MCF 10A (cell line): ENCODE data around the gene SYCP2L. TPM values are rescaled to one million over a fixed set of nuclear protein-coding genes. Genes with fewer than 3 reads are reported as not detected.

Source experiments
- BruUV-seq: library from RNA; stranded (reverse); fragments of 400-500 nt; replicated peaks from 2 replicates; lab custom pipeline; 2021; lab: Mats Ljungman, UMichigan
- CTCF ChIA-PET: fragments of 300-600 bp; sonication (Branson Sonifier 250); formaldehyde crosslinking; extraction: SDS; loops from one replicate; lab custom pipeline; 2021; ENCODE audit warnings: antibody characterized with exemption, inconsistent platforms; lab: Yijun Ruan, JAX
- POLR2A ChIA-PET: fragments of 300-600, 350-650 bp; sonication (Branson Sonifier 250); formaldehyde crosslinking; extraction: SDS; loops from one replicate; lab custom pipeline; 2020; ENCODE audit warnings: antibody characterized with exemption, inconsistent platforms; lab: Yijun Ruan, JAX
- DNase-seq: peaks from one replicate; pipeline ENCODE4 v3.0.0-alpha.2; 2018; ENCODE audit not compliant: unreplicated experiment
- H3K27ac Mint-ChIP-seq: one replicate; pipeline ENCODE4 v1.8.0; 2022; ENCODE audit warnings: mild to moderate bottlenecking, low read depth, mixed read lengths; ENCODE audit not compliant: unreplicated experiment
- H3K27me3 Mint-ChIP-seq: one replicate; pipeline ENCODE4 v1.8.0; 2022; ENCODE audit warnings: mixed read lengths; ENCODE audit not compliant: insufficient read depth, unreplicated experiment
- H3K36me3 Mint-ChIP-seq: one replicate; pipeline ENCODE4 v1.8.0; 2022; ENCODE audit warnings: mild to moderate bottlenecking, moderate library complexity, mixed read lengths; ENCODE audit not compliant: insufficient read depth, unreplicated experiment
- H3K4me1 Mint-ChIP-seq: one replicate; pipeline ENCODE4 v1.8.0; 2022; ENCODE audit warnings: mixed read lengths; ENCODE audit not compliant: insufficient read depth, unreplicated experiment
- H3K4me3 Mint-ChIP-seq: one replicate; pipeline ENCODE4 v1.8.0; 2022; ENCODE audit warnings: mild to moderate bottlenecking, moderate library complexity, mixed read lengths; ENCODE audit not compliant: unreplicated experiment
- H3K9me3 Mint-ChIP-seq: one replicate; pipeline ENCODE4 v1.8.0; 2022; ENCODE audit warnings: mixed read lengths; ENCODE audit not compliant: unreplicated experiment
- CTCF ChIP-seq: fragments of 200-600 bp; IDR thresholded peaks from one replicate; pipeline ENCODE4 v1.8.0; 2022; ENCODE audit warnings: antibody characterized with exemption, mild to moderate bottlenecking; ENCODE audit not compliant: unreplicated experiment
- intact Hi-C: fragments of 100-400 bp; cut with micrococcal nuclease; formaldehyde crosslinking; loops from 2 replicates; pipeline ENCODE4 v1.14.1; 2022
- total RNA-seq: library from RNA; stranded (reverse); gene quantifications from 2 replicates; pipeline ENCODE4 v1.2.3, GENCODE V29; 2022

Gene SYCP2L
- total RNA-seq, 1 experiment from 2014 or later: not detected

DNA sequence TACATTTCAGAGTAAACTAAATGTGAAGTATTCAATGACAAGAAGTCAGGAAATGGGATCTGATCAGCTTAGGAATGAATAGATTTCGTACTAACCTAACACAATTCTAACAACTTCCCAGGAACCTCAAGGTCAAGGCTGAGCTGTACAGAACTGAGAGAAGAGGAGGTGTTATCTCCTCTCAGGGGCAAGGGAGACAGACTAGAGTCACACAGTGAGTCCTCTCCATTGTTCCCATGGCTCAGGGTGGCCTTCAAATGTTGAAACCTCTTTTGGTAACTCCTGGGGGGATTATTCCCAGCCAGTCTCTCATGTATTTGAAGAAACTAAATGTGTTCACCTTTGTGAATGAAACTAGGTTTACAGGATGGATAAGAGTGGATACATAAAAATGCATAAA, 129.6 kb downstream of the SYCP2L start:
- ChIA-PET POLR2A (interaction anchor here (0.6 to 0.8 kb wide), 2 partner anchors 47 to 135 kb away, joined by 3 to 4 read pairs; no protein-coding TSS in a partner anchor), CTCF (no interaction called here)
- Mint-ChIP-seq H3K36me3 (no peaks in the 10 kb centered on the region), H3K4me3 (no peak overlapping the region), H3K27ac (no peak overlapping the region), H3K27me3 (no peaks in the 10 kb centered on the region), H3K4me1 (peaks cover 10% of the 10 kb centered on the region), H3K9me3 (no peaks in the 10 kb centered on the region)
- no peak for TF ChIP-seq CTCF
- intact Hi-C loops: no loop called here
- no peak for DNase-seq
- no TSS peak for BruUV-seq

DNA sequence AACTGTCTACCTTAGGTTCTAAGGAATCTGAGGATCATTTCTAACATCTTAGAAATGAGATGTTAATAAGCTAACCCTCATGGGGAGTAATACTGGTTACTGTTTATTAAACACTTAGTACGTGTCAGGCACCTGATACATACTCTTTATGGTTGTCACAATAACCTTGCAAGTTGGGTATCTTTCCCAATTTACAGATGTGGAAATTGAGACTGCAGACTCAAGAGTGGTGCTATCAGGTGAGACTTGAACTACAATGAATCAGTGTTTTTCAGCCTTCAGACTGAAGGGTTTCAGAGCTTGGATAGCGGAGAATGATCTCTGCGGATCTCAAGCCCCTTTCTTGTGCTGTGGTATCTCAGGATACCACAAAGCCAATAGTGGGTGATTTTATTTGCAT, 130.2 kb downstream of the SYCP2L start:
- no peak for DNase-seq
- intact Hi-C loops: no loop called here
- Mint-ChIP-seq H3K4me3 (no peak overlapping the region), H3K4me1 (peaks cover 5% of the 10 kb centered on the region), H3K27ac (no peak overlapping the region), H3K36me3 (no peaks in the 10 kb centered on the region), H3K9me3 (no peaks in the 10 kb centered on the region), H3K27me3 (no peaks in the 10 kb centered on the region)
- CTCF ChIA-PET: interaction anchor here (0.6 kb wide), 1 partner anchor 480 kb away, joined by 4 read pairs; no protein-coding TSS in a partner anchor
- POLR2A ChIA-PET: no interaction called here
- no TSS peak for BruUV-seq
- TF ChIP-seq CTCF: no peak

GRCh38 chr6:11018225-11018624, 131.4 kb downstream of the SYCP2L start:
- H3K36me3 Mint-ChIP-seq: no peaks in the 10 kb centered on the region
- H3K4me3 Mint-ChIP-seq: no peak overlapping the region
- DNase-seq: no peak
- intact Hi-C loops: no loop called here
- TF ChIP-seq CTCF: no peak
- ChIA-PET CTCF (no interaction called here), POLR2A (no interaction called here)
- H3K4me1 Mint-ChIP-seq: peaks cover 5% of the 10 kb centered on the region
- BruUV-seq: no TSS peak
- H3K27ac Mint-ChIP-seq: no peak overlapping the region
- no peaks in the 10 kb centered on the region for H3K9me3 Mint-ChIP-seq
- no peaks in the 10 kb centered on the region for H3K27me3 Mint-ChIP-seq

GRCh38 chr6:11021003-11021402, 134.2 kb downstream of the SYCP2L start:
- H3K27me3 Mint-ChIP-seq: no peaks in the 10 kb centered on the region
- H3K27ac Mint-ChIP-seq: no peak overlapping the region
- CTCF ChIA-PET: interaction anchor here (0.5 to 1.5 kb wide), 3 partner anchors 12 to 69 kb away, joined by 4 to 7 read pairs (median 4); no protein-coding TSS in a partner anchor

More at GRCh38 chr6:11021003-11021402, 134.2 kb downstream of the SYCP2L start:
- no peak for DNase-seq
- BruUV-seq: no TSS peak
- POLR2A ChIA-PET: interaction anchor here (0.8 to 1.1 kb wide), 2 partner anchors 11 to 45 kb away, joined by 3 to 5 read pairs; no protein-coding TSS in a partner anchor
- intact Hi-C loops: no loop called here
- Mint-ChIP-seq H3K4me3 (no peak overlapping the region), H3K4me1 (peaks cover 5% of the 10 kb centered on the region), H3K9me3 (no peaks in the 10 kb centered on the region), H3K36me3 (no peaks in the 10 kb centered on the region)
- TF ChIP-seq CTCF: no peak
